HL-60 (cell line): Measurements from ENCODE around the gene PBX1.

Source experiments
- SPI1 ChIP-seq: IDR thresholded peaks from 2 replicates; pipeline ENCODE4 v1.6.1; 2012; ENCODE audit warnings: low read depth, mild to moderate bottlenecking, borderline replicate concordance
- TF ChIP-seq, protein P1 (sequence below): IDR thresholded peaks from 2 replicates; pipeline ENCODE4 v1.6.1; 2012; ENCODE audit warnings: low read depth; ENCODE audit not compliant: insufficient replicate concordance
- TF ChIP-seq, protein P2 (sequence below): IDR thresholded peaks from one replicate; pipeline ENCODE4 v1.5.1; 2011; ENCODE audit warnings: low read length, control low read depth, inconsistent platforms; ENCODE audit not compliant: insufficient read depth

DNA sequence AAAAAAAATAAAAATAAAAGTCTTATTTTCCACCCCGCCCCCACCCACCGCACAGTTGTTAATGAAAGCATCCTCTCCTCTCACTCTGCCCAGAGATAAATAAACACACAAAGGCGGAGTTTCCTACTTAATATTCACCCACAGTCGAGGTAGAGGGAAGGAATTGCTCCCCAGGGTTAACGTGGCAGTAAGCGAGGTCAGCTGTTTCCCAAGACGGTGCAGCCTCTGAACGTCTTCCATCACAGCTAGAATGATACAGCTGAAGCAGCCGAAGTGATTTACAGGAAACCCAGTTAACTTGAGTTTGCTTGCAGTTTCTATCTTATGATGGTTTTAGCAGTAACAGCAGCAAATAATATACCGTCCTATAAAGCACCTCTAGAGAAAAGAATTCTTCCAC, 283.9 kb downstream of the PBX1 start:
- TF ChIP-seq, protein P1, sequence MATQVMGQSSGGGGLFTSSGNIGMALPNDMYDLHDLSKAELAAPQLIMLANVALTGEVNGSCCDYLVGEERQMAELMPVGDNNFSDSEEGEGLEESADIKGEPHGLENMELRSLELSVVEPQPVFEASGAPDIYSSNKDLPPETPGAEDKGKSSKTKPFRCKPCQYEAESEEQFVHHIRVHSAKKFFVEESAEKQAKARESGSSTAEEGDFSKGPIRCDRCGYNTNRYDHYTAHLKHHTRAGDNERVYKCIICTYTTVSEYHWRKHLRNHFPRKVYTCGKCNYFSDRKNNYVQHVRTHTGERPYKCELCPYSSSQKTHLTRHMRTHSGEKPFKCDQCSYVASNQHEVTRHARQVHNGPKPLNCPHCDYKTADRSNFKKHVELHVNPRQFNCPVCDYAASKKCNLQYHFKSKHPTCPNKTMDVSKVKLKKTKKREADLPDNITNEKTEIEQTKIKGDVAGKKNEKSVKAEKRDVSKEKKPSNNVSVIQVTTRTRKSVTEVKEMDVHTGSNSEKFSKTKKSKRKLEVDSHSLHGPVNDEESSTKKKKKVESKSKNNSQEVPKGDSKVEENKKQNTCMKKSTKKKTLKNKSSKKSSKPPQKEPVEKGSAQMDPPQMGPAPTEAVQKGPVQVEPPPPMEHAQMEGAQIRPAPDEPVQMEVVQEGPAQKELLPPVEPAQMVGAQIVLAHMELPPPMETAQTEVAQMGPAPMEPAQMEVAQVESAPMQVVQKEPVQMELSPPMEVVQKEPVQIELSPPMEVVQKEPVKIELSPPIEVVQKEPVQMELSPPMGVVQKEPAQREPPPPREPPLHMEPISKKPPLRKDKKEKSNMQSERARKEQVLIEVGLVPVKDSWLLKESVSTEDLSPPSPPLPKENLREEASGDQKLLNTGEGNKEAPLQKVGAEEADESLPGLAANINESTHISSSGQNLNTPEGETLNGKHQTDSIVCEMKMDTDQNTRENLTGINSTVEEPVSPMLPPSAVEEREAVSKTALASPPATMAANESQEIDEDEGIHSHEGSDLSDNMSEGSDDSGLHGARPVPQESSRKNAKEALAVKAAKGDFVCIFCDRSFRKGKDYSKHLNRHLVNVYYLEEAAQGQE, result no peak
- TF ChIP-seq, protein P2, sequence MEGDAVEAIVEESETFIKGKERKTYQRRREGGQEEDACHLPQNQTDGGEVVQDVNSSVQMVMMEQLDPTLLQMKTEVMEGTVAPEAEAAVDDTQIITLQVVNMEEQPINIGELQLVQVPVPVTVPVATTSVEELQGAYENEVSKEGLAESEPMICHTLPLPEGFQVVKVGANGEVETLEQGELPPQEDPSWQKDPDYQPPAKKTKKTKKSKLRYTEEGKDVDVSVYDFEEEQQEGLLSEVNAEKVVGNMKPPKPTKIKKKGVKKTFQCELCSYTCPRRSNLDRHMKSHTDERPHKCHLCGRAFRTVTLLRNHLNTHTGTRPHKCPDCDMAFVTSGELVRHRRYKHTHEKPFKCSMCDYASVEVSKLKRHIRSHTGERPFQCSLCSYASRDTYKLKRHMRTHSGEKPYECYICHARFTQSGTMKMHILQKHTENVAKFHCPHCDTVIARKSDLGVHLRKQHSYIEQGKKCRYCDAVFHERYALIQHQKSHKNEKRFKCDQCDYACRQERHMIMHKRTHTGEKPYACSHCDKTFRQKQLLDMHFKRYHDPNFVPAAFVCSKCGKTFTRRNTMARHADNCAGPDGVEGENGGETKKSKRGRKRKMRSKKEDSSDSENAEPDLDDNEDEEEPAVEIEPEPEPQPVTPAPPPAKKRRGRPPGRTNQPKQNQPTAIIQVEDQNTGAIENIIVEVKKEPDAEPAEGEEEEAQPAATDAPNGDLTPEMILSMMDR, result no peak
- no peak for TF ChIP-seq SPI1
